A673 (cell line): ENCODE results near the gene CEMIP2. TPM values are rescaled to one million over a fixed set of nuclear protein-coding genes. Genes with fewer than 3 reads are reported as not detected.

Experiments used
- BruUV-seq: library from RNA; stranded (reverse); fragments of 400-500 nt; replicated peaks from 2 replicates; lab custom pipeline; 2021; lab: Mats Ljungman, UMichigan
- CTCF ChIA-PET: fragments of 300-600 bp; sonication (Branson Sonifier 250); formaldehyde crosslinking; loops from one replicate; lab custom pipeline; 2022; ENCODE audit warnings: antibody characterized with exemption; lab: Charles Lee
- POLR2A ChIA-PET: fragments of 300-600 bp; sonication (Branson Sonifier 250); formaldehyde crosslinking; loops from one replicate; lab custom pipeline; 2022; ENCODE audit warnings: antibody characterized with exemption; ENCODE audit not compliant: low non-redundant PET; lab: Charles Lee
- DNase-seq: peaks from one replicate; pipeline ENCODE4 v3.0.0-alpha.2; 2015; ENCODE audit warnings: low spot score
- H3K27ac ChIP-seq: fragments of 200-600 bp; sonication (generic); 2 replicates; pipeline ENCODE4 v1.5.1; 2016; ENCODE audit warnings: mixed run types, low read depth, mild to moderate bottlenecking, mixed read lengths, antibody characterized with exemption, low read length; ENCODE audit not compliant: poor library complexity, severe bottlenecking
- H3K27me3 ChIP-seq: fragments of 200-600 bp; sonication (generic); replicated peaks from 2 replicates; pipeline ENCODE4 v1.6.1; 2017; ENCODE audit warnings: mixed run types, low read depth, mild to moderate bottlenecking, mixed read lengths, antibody characterized with exemption, low read length; ENCODE audit not compliant: insufficient read depth, poor library complexity
- H3K36me3 ChIP-seq: fragments of 200-600 bp; sonication (generic); 2 replicates; pipeline ENCODE4 v1.6.1; 2016; ENCODE audit warnings: mixed run types, mild to moderate bottlenecking, mixed read lengths, antibody characterized with exemption, low read length; ENCODE audit not compliant: insufficient read depth, poor library complexity, severe bottlenecking
- H3K4me1 ChIP-seq: fragments of 200-600 bp; sonication (generic); 2 replicates; pipeline ENCODE4 v1.6.1; 2017; ENCODE audit warnings: mixed run types, mild to moderate bottlenecking, mixed read lengths, antibody characterized with exemption, low read length; ENCODE audit not compliant: insufficient read depth, poor library complexity, severe bottlenecking
- H3K4me3 ChIP-seq: fragments of 200-600 bp; sonication (generic); 2 replicates; pipeline ENCODE4 v1.5.1; 2016; ENCODE audit warnings: low read depth, mixed run types, mild to moderate bottlenecking, mixed read lengths, low read length; ENCODE audit not compliant: poor library complexity, severe bottlenecking
- H3K9me3 ChIP-seq: fragments of 200-600 bp; sonication (generic); 2 replicates; pipeline ENCODE4 v1.6.1; 2016; ENCODE audit warnings: mixed run types, low read depth, mild to moderate bottlenecking, mixed read lengths, antibody characterized with exemption, low read length; ENCODE audit not compliant: poor library complexity, severe bottlenecking
- EZH2 ChIP-seq: fragments of 200-600 bp; sonication (generic); IDR thresholded peaks from 2 replicates; pipeline ENCODE4 v1.6.1; 2017; ENCODE audit warnings: borderline replicate concordance, low read depth, mild to moderate bottlenecking, mixed read lengths, antibody characterized with exemption, low read length; ENCODE audit not compliant: poor library complexity, severe bottlenecking
- intact Hi-C: fragments of 100-400 bp; cut with micrococcal nuclease; formaldehyde crosslinking; loops from one replicate; pipeline ENCODE4 v1.10.0; 2022; ENCODE audit not compliant: unreplicated experiment
- total RNA-seq: library from RNA; stranded (reverse); gene quantifications from 2 replicates; pipeline ENCODE4 v1.2.3, GENCODE V29; 2021
- TF ChIP-seq, protein P1 (sequence below): fragments of 300-800, 200-600 bp; sonication (generic); conservative IDR thresholded peaks from 2 replicates; pipeline ENCODE4 v1.5.1; 2017; ENCODE audit warnings: low read depth, mild to moderate bottlenecking, antibody characterized with exemption, low read length, moderate library complexity, mixed read lengths

The CEMIP2 gene
- total RNA-seq, 1 experiment from 2014 or later = 32.9 TPM

DNA sequence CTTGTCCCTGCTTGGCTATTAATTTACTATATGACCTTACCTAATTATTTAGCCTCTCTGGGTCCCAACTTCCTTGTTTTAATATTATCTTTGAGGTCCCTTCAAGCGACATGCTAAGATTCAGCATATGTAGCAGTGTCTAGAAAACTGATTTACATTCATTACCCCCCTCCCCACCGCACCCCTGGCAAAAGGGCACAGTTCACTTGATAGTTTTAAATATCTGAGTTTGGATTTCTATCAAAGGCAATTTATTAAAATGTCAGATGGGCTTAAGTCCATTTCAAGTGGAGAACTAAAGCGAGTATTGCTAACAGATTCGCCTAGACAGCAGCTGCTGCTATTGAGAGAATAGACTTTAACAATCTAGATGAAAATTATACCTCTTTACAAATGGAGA, 3.9 kb downstream of the CEMIP2 start:
- Histone ChIP-seq H3K4me1 (peaks cover 62% of the 10 kb centered on the region), H3K27me3 (no peaks in the 10 kb centered on the region), H3K27ac (no peak overlapping the region), H3K36me3 (no peaks in the 10 kb centered on the region), H3K9me3 (no peaks in the 10 kb centered on the region), H3K4me3 (no peak overlapping the region)
- BruUV-seq = no TSS peak
- intact Hi-C loops = no loop called here
- DNase-seq = no peak
- ChIA-PET POLR2A (interaction anchor here (0.6 kb wide), 1 partner anchor 132 kb away, joined by 4 read pairs; no protein-coding TSS in a partner anchor), CTCF (no interaction called here)
- TF ChIP-seq, protein P1, sequence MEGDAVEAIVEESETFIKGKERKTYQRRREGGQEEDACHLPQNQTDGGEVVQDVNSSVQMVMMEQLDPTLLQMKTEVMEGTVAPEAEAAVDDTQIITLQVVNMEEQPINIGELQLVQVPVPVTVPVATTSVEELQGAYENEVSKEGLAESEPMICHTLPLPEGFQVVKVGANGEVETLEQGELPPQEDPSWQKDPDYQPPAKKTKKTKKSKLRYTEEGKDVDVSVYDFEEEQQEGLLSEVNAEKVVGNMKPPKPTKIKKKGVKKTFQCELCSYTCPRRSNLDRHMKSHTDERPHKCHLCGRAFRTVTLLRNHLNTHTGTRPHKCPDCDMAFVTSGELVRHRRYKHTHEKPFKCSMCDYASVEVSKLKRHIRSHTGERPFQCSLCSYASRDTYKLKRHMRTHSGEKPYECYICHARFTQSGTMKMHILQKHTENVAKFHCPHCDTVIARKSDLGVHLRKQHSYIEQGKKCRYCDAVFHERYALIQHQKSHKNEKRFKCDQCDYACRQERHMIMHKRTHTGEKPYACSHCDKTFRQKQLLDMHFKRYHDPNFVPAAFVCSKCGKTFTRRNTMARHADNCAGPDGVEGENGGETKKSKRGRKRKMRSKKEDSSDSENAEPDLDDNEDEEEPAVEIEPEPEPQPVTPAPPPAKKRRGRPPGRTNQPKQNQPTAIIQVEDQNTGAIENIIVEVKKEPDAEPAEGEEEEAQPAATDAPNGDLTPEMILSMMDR = no peak
- no peak for TF ChIP-seq EZH2

- no TSS peak for BruUV-seq
- H3K4me1 ChIP-seq = peaks cover 60% of the 10 kb centered on the region
- TF ChIP-seq, protein P1 = no peak
- TF ChIP-seq EZH2 = no peak
- ChIA-PET CTCF (no interaction called here), POLR2A (no interaction called here)
- intact Hi-C loops = no loop called here
- H3K9me3 ChIP-seq = no peaks in the 10 kb centered on the region
- no peak for DNase-seq
- H3K4me3 ChIP-seq = no peak overlapping the region
- H3K27me3 ChIP-seq = no peaks in the 10 kb centered on the region
- H3K27ac ChIP-seq = no peak overlapping the region
- no peaks in the 10 kb centered on the region for H3K36me3 ChIP-seq
Measured at GRCh38 chr9:71763832-71764231, 4.5 kb downstream of the CEMIP2 start.

DNA sequence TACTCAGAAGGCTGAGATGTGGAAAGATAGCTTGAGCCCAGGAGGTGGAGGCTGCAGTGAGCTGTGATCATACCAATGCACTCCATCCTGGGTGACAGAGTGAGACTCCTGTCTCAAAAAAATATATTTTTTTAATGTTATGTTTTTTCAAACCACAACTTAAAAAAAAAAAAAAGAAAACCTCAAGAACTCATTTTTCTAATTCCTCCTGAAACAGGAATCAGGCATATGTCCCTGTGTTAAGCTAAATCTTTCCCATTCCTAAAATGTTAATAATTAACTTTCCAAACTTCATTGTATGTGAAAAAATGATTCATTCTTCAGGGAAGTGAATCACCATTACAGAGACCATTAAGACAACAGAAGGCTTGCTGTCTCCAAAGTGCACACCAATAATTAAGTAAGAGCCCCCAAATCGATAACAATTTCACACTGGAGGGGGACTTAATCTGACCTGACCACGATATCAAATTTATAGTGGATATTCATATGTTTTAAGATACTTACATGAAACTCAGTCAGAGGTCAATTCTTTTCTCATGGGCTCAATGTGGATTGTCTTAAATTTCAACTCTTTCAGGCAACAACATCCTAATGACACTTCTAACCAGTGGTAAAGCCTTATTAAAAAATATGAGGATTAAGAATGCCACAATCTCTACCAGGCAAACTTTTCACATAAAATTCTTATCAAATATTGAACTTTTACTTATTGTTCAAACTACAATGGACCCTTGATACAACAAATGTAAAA, 5.2 kb downstream of the CEMIP2 start:
- BruUV-seq = no TSS peak
- intact Hi-C loops = no loop called here
- no peak overlapping the region for H3K4me3 ChIP-seq
- H3K9me3 ChIP-seq = no peaks in the 10 kb centered on the region
- no peaks in the 10 kb centered on the region for H3K36me3 ChIP-seq
- H3K27me3 ChIP-seq = no peaks in the 10 kb centered on the region
- peaks cover 67% of the 10 kb centered on the region for H3K4me1 ChIP-seq
- no peak for TF ChIP-seq EZH2
- TF ChIP-seq, protein P1 = no peak
- ChIA-PET POLR2A (no interaction called here), CTCF (no interaction called here)
- H3K27ac ChIP-seq = no peak overlapping the region
- DNase-seq = no peak
